Aorta (tissue), 5 donors: Measurements from ENCODE around the gene RBM20. TPM values are rescaled to one million over a fixed set of nuclear protein-coding genes. Genes with fewer than 3 reads are reported as not detected.
"Not testable (repeated sequence)": the region's sequence is repeated elsewhere in the genome, so short reads cannot be mapped to it uniquely, and the experiment has no call there.

Experiments
- ATAC-seq: fragments of 200-7000 bp; cut with Tn5 transposase; one replicate; pipeline ENCODE4 v1.9.1; 2022; ENCODE audit warnings: moderate library complexity; ENCODE audit not compliant: low FRiP score
- DNase-seq, 2 donors: peaks; one replicate each; pipeline ENCODE4 v3.0.0-alpha.2; 2020
- H3K27ac ChIP-seq, 2 donors: one replicate each; pipeline ENCODE4 v1.5.1; 2013; ENCODE audit warnings: low read length in 2 of 2, mild to moderate bottlenecking in 2 of 2, moderate library complexity in 2 of 2, control low read depth in 1 of 2, inconsistent platforms in 1 of 2, low read depth in 1 of 2
- H3K27me3 ChIP-seq, 2 donors: one replicate each; pipeline ENCODE4 v1.6.1; 2013; ENCODE audit warnings: control low read depth in 1 of 2, low read length in 1 of 2, mild to moderate bottlenecking in 1 of 2, moderate library complexity in 1 of 2; ENCODE audit not compliant: insufficient read depth in 2 of 2, control insufficient read depth in 1 of 2
- H3K36me3 ChIP-seq, 2 donors: one replicate each; pipeline ENCODE4 v1.6.1; 2013; ENCODE audit warnings: control low read depth in 1 of 2, low read length in 1 of 2, mild to moderate bottlenecking in 1 of 2; ENCODE audit not compliant: insufficient read depth in 2 of 2, control insufficient read depth in 1 of 2
- H3K4me1 ChIP-seq, 2 donors: one replicate each; pipeline ENCODE4 v1.6.1; 2013; ENCODE audit warnings: low read length in 2 of 2, control low read depth in 1 of 2, mild to moderate bottlenecking in 1 of 2, moderate library complexity in 1 of 2; ENCODE audit not compliant: insufficient read depth in 2 of 2, control insufficient read depth in 1 of 2
- H3K4me3 ChIP-seq, 2 donors: one replicate each; pipeline ENCODE4 v1.5.1; 2013; ENCODE audit warnings: low read length in 2 of 2, control low read depth in 1 of 2, mild to moderate bottlenecking in 1 of 2
- H3K9me3 ChIP-seq: one replicate; pipeline ENCODE4 v1.6.1; 2013; ENCODE audit warnings: mild to moderate bottlenecking, low read length; ENCODE audit not compliant: control insufficient read depth
- WGBS, 2 donors: extraction: QIAGEN DNeasy Blood & Tissue Kit; methylation state at CpG; one replicate each; pipeline ENCODE4 v1.1.7; 2013; 5-methylcytosine and 5-hydroxymethylcytosine counted together
- intact Hi-C, 2 donors: fragments of 100-400 bp; cut with DNase I; formaldehyde crosslinking; loops; one replicate each; pipeline versions ENCODE4 v1.14.2 to v1.15.0; 2022
- polyA plus RNA-seq, 2 donors: library from polyadenylated mRNA; stranded (reverse); fragments of 200-250 nt; gene quantifications; one replicate each; pipeline ENCODE4 v1.2.3, GENCODE V29; 2013
- total RNA-seq, 2 donors: library from RNA; stranded (reverse); fragmentation: NEBNext Ultra II Directional; extraction: Animal tissue kit (Norgen Biotek cat#: 25700); gene quantifications; one replicate each; pipeline ENCODE4 v1.2.1, GENCODE V29; 2021
- donor health status: healthy with polysubstance abuse.
- donor health status: Bipolar disorder and iron deficiency.
- donor health status: DM: no; HTN: no; CAD: no.
- donor health status: DM: no; HTN: no; CAD: no.
- donor health status: DM: yes; HTN: yes; CAD: no.

The RBM20 gene
- total and polyA plus RNA-seq, 4 donors, result 2.9 to 11.2 (median 8.0) TPM

- WGBS, 2 donors, result 70 to 74% methylated on average over 3 of the region's 3 CpGs
- intact Hi-C loops, result loop anchor here in 1 of 2 donors (10.0 kb wide), 1 partner anchor 275 kb away; no protein-coding TSS in a partner anchor
- ATAC-seq, result no peak
Measured at GRCh38 chr10:110619514-110620397, 24.4 kb upstream of the RBM20 start.

DNA sequence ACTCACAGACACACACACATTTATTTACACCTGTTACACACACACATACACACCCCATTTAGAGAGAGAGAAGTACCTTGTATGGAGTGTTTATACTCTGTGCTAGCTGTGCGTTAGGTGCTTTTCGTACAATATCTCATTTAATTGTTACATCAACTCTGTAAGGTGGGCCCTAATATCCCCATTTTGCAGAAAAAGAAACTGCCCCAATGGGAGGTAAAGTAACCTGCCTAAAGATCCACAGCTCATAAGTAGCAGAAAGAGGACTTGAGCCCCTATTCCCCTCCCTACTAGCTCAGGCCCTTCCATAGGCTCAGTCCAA lies 23.8 kb upstream of the RBM20 start:
- Histone ChIP-seq H3K4me3 (no peak overlapping the region), H3K27me3 (no peaks in the 10 kb centered on the region), H3K4me1 (no peaks in the 10 kb centered on the region), H3K36me3 (no peaks in the 10 kb centered on the region), H3K27ac (no peak overlapping the region), H3K9me3 (no peaks in the 10 kb centered on the region)
- 98% methylated on average over 2 of the region's 2 CpGs for WGBS, 2 donors
- DNase-seq, result no peak
- ATAC-seq, result no peak
- intact Hi-C loops, result no loop called here

More at GRCh38 chr10:110619514-110620397, 24.4 kb upstream of the RBM20 start:
- H3K27me3 ChIP-seq, result no peaks in the 10 kb centered on the region
- H3K4me1 ChIP-seq, result no peaks in the 10 kb centered on the region
- H3K36me3 ChIP-seq, result no peaks in the 10 kb centered on the region
- no peaks in the 10 kb centered on the region for H3K9me3 ChIP-seq
- no peak overlapping the region for H3K27ac ChIP-seq
- H3K4me3 ChIP-seq, result no peak overlapping the region
- no peak for DNase-seq

- WGBS, 2 donors, result 81 to 94% methylated on average over 4 of the region's 4 CpGs
- H3K27me3 ChIP-seq, intact Hi-C loops: not testable (repeated sequence)
Measured at GRCh38 chr10:110623316-110623715, 20.8 kb upstream of the RBM20 start.

GRCh38 chr10:110625356-110625894 lies 18.7 kb upstream of the RBM20 start:
- H3K4me1 ChIP-seq, result peaks cover 0 to 4% of the 10 kb centered on the region in 2 donors
- DNase-seq, result no peak

More at GRCh38 chr10:110623316-110623715, 20.8 kb upstream of the RBM20 start:
- ATAC-seq, H3K4me1 ChIP-seq, H3K36me3 ChIP-seq, H3K4me3 ChIP-seq, H3K27ac ChIP-seq, H3K9me3 ChIP-seq, DNase-seq: not testable (repeated sequence)

DNA sequence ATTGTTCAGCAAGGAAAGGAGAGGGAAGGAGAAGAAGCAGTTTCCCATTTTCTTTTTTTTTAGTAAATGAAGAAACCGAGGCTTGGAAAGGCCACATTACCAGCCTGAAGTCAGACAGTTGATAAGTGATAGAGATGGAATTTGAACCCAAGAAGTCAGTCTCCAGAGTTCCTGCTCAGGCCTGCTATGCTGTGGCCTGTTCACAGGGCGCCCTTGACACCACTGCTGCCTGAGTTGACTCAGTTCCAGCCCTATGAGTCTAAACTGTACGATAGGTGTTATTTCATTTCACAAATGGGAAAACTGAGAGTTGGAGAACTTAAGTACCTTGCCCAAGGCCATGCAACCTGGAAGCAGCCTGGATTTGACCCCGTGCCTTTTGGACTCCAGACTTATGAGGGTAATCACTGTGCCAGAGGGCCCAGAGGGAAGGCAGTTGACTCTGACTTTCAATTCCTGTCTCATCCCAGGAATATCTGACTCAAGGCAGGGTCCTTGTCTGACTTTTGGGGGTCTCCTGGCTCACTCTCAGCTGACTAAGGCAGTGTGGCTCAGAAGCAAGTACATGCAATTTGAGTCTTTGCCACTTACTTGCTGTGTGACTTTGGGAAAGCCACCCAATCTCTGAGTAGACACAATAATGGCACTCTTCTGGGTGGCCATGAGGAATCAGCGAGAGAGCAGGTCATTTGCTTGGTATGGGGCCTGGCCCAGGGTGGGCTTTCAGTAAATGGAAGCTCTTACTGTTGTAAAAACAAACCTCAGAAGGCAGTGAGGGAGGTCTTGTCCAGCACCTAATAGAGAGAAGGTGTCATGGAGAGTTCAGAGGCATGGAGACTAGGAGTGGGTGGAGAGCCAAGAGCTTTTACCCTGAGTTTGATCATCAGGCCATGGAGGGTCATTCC lies 17.9 kb upstream of the RBM20 start:
- Histone ChIP-seq H3K36me3 (no peaks in the 10 kb centered on the region), H3K27me3 (no peaks in the 10 kb centered on the region), H3K4me3 (no peak overlapping the region), H3K9me3 (no peaks in the 10 kb centered on the region), H3K4me1 (peaks cover 0 to 4% of the 10 kb centered on the region in 2 donors), H3K27ac (no peak overlapping the region)
- DNase-seq, result no peak
- ATAC-seq, result no peak
- 95 to 99% methylated on average over 5 of the region's 5 CpGs for WGBS, 2 donors
- intact Hi-C loops, result loop anchor here in 1 of 2 donors (5.0 kb wide), 1 partner anchor 46 kb away; no protein-coding TSS in a partner anchor

More at GRCh38 chr10:110625356-110625894, 18.7 kb upstream of the RBM20 start:
- no peaks in the 10 kb centered on the region for H3K9me3 ChIP-seq
- no peaks in the 10 kb centered on the region for H3K36me3 ChIP-seq
- no peak for ATAC-seq
- 96% methylated on average over 6 of the region's 6 CpGs for WGBS, 2 donors
- H3K4me3 ChIP-seq, result no peak overlapping the region
- H3K27ac ChIP-seq, result no peak overlapping the region
- intact Hi-C loops, result loop anchor here in 1 of 2 donors (5.0 kb wide), 1 partner anchor 47 kb away; no protein-coding TSS in a partner anchor
- H3K27me3 ChIP-seq, result no peaks in the 10 kb centered on the region

- intact Hi-C loops, result loop anchor here in 1 of 2 donors (5.0 kb wide), 1 partner anchor 44 kb away; no protein-coding TSS in a partner anchor
- no peaks in the 10 kb centered on the region for H3K27me3 ChIP-seq
- no peak overlapping the region for H3K4me3 ChIP-seq
- peaks cover 3 to 4% of the 10 kb centered on the region in 2 donors for H3K4me1 ChIP-seq
- H3K9me3 ChIP-seq, result no peaks in the 10 kb centered on the region
- no peak overlapping the region for H3K27ac ChIP-seq
- H3K36me3 ChIP-seq, result no peaks in the 10 kb centered on the region
- DNase-seq (no peak), ATAC-seq (no peak)
Measured at GRCh38 chr10:110628161-110628560, 16.0 kb upstream of the RBM20 start.

DNA sequence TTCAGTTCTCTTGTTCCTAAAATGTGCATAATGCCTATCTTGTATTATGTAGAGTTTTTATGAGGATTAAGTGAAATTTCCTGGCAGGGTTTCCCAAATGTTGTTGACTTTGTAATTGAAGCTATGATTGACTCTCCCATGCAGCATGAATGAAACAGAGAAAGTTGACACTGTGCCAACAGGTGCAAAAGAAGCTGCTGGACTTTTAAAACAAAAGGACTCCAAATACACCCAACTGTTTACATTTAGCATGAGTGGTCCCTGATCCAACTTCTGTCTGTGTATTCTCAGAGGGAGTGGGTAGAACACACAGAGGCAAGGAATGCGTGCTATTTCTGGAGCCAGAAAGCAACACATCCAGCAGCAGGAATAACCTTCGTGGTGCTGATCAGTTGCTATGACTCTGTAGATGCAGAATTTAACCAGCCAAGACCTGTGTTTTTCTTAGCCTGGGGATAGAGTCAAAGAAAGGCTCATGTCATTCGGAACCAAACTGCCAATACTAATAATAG lies 14.4 kb upstream of the RBM20 start:
- H3K27ac ChIP-seq, result peak overlapping the region; percentile 97 to 98
- intact Hi-C loops, result loop anchor here in 1 of 2 donors (5.0 kb wide), 1 partner anchor 43 kb away; no protein-coding TSS in a partner anchor

DNA sequence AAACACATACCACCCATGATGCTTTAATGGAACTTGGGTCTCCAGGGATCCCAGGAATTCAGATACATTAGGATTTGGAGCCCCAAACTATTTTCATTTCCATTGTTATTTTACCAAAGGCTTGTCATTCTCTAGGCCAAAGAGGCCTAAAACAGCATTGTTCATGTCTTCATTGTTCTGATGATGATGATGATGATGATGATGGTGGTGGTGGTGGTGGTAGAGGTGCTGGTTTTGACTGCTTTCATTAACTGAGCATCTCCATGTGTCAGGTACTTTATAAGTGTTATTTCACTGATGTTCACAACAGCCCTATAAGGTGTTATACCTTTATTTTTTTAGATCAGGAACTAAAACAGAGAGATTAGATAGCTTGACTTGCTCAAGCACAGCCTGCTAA lies 12.2 kb upstream of the RBM20 start:
- peaks cover 4 to 8% of the 10 kb centered on the region in 2 donors for H3K4me1 ChIP-seq
- peak overlapping the region in 1 of 2 donors; percentile 22 for H3K27ac ChIP-seq
- no peak overlapping the region for H3K4me3 ChIP-seq
- H3K36me3 ChIP-seq, result no peaks in the 10 kb centered on the region
- H3K27me3 ChIP-seq, result no peaks in the 10 kb centered on the region
- no peak for ATAC-seq
- no peaks in the 10 kb centered on the region for H3K9me3 ChIP-seq
- intact Hi-C loops, result no loop called here
- DNase-seq, result no peak

More for the DNA sequence above, 14.4 kb upstream of the RBM20 start:
- Histone ChIP-seq H3K4me3 (no peak overlapping the region), H3K36me3 (no peaks in the 10 kb centered on the region), H3K9me3 (no peaks in the 10 kb centered on the region), H3K4me1 (peaks cover 3 to 4% of the 10 kb centered on the region in 2 donors), H3K27me3 (no peaks in the 10 kb centered on the region)
- DNase-seq, result no peak
- ATAC-seq, result peak; percentile 78
- WGBS, 2 donors, result 5% methylated on average over 3 of the region's 3 CpGs
